HCT116 (cell line): ENCODE measurements around the gene VEGFD. TPM values are rescaled to one million over a fixed set of nuclear protein-coding genes. Genes with fewer than 3 reads are reported as not detected.

Experiments
- ATAC-seq: fragments of 200-7000 bp; cut with Tn5 transposase; 2 replicates; pipeline ENCODE4 v1.9.1; 2020; ENCODE audit warnings: mild to moderate bottlenecking, moderate library complexity
- BruUV-seq: library from RNA; stranded (reverse); fragments of 400-500 nt; replicated peaks from 2 replicates; lab custom pipeline; 2021; lab: Mats Ljungman, UMichigan
- CTCF ChIA-PET: fragments of 300-600 bp; sonication (Branson Sonifier 250); formaldehyde crosslinking; loops from one replicate; lab custom pipeline; 2021; ENCODE audit warnings: antibody characterized with exemption; lab: Charles Lee
- POLR2A ChIA-PET: fragments of 300-600, 350-600 bp; sonication (Branson Sonifier 250); formaldehyde crosslinking; loops from one replicate; lab custom pipeline; 2021; ENCODE audit warnings: antibody characterized with exemption; lab: Charles Lee
- RAD21 ChIA-PET, 2 experiments: fragments of 300-600 bp; sonication (Branson Sonifier 250); formaldehyde crosslinking; loops; one replicate each; lab custom pipeline; 2023; ENCODE audit warnings: low total read pairs in 2 of 2; ENCODE audit not compliant: uncharacterized antibody in 2 of 2, unreplicated experiment in 2 of 2, low non-redundant PET in 1 of 2; lab: Charles Lee
- DNase-seq: peaks from one replicate; pipeline ENCODE4 v3.0.0-alpha.2; 2010; ENCODE audit warnings: low read depth, low spot score
- H2AFZ ChIP-seq: fragments of 200-600 bp; shearing (Covaris generic), sonication (generic); 2 replicates; pipeline ENCODE4 v1.6.1; 2017; ENCODE audit warnings: low read depth, mixed run types, mixed read lengths, antibody characterized with exemption, low read length; ENCODE audit not compliant: poor library complexity, severe bottlenecking
- H3K27ac ChIP-seq: 2 replicates; pipeline ENCODE4 v1.5.1; 2012; ENCODE audit warnings: low read depth, low read length
- H3K27me3 ChIP-seq: fragments of 200-600 bp; sonication (generic); 2 replicates; pipeline ENCODE4 v1.6.1; 2016; ENCODE audit warnings: mixed run types, low read length, mixed read lengths; ENCODE audit not compliant: insufficient read depth
- H3K36me3 ChIP-seq, 2 experiments: fragments of 200-500 bp in 1 of 2; fragments of 200-600 bp in 1 of 2; sonication (Bioruptor generic) in 1 of 2; sonication (generic) in 1 of 2; 2 replicates each; pipeline versions ENCODE4 v1.5.1 to v1.6.1; 2014 to 2016; ENCODE audit warnings: low read length in 2 of 2, inconsistent platforms in 1 of 2, mixed read lengths in 1 of 2, mixed run types in 1 of 2; ENCODE audit not compliant: insufficient read depth in 2 of 2, control insufficient read depth in 1 of 2
- H3K4me1 ChIP-seq, 2 experiments: fragments of 200-600 bp in 1 of 2; sonication (generic) in 1 of 2; 2 replicates each; pipeline versions ENCODE4 v1.5.1 to v1.6.1; 2012 to 2017; ENCODE audit warnings: low read length in 2 of 2, inconsistent platforms in 1 of 2, mild to moderate bottlenecking in 1 of 2, mixed read lengths in 1 of 2, mixed run types in 1 of 2, moderate library complexity in 1 of 2; ENCODE audit not compliant: insufficient read depth in 2 of 2, control insufficient read depth in 1 of 2
- H3K4me2 ChIP-seq: fragments of 200-600 bp; sonication (generic); 2 replicates; pipeline ENCODE4 v1.6.1; 2017; ENCODE audit warnings: mixed run types, low read length, mixed read lengths
- H3K4me3 ChIP-seq, 2 experiments: fragments of 200-600 bp in 1 of 2; sonication (generic) in 1 of 2; replicated peaks in 1 of 2; 2 replicates each; pipeline ENCODE4 v1.5.1; 2011 to 2016; ENCODE audit warnings: low read length in 2 of 2, control low read depth in 1 of 2, low read depth in 1 of 2, mild to moderate bottlenecking in 1 of 2, mixed read lengths in 1 of 2, mixed run types in 1 of 2
- H3K79me2 ChIP-seq: fragments of 200-600 bp; sonication (generic); 2 replicates; pipeline ENCODE4 v1.6.1; 2017; ENCODE audit warnings: mild to moderate bottlenecking, mixed run types, low read length, moderate library complexity, mixed read lengths; ENCODE audit not compliant: insufficient read depth
- H3K9ac ChIP-seq: fragments of 200-600 bp; sonication (generic); 2 replicates; pipeline ENCODE4 v1.6.1; 2016; ENCODE audit warnings: low read length, mixed read lengths
- H3K9me2 ChIP-seq: fragments of 200-600 bp; sonication (generic), shearing (Covaris generic); 2 replicates; pipeline ENCODE4 v1.6.1; 2017; ENCODE audit warnings: mixed run types, mild to moderate bottlenecking, moderate library complexity; ENCODE audit not compliant: insufficient read depth
- H3K9me3 ChIP-seq, 2 experiments: fragments of 200-500 bp in 1 of 2; fragments of 200-600 bp in 1 of 2; sonication (Bioruptor generic) in 1 of 2; sonication (generic) in 1 of 2; 2 replicates each; pipeline ENCODE4 v1.6.1; 2014 to 2017; ENCODE audit warnings: low read length in 2 of 2, mixed read lengths in 2 of 2, inconsistent platforms in 1 of 2, low read depth in 1 of 2, mild to moderate bottlenecking in 1 of 2, mixed run types in 1 of 2, moderate library complexity in 1 of 2; ENCODE audit not compliant: control insufficient read depth in 1 of 2, insufficient read depth in 1 of 2
- H4K20me1 ChIP-seq: fragments of 200-600 bp; sonication (generic), shearing (Covaris generic); 2 replicates; pipeline ENCODE4 v1.6.1; 2017; ENCODE audit warnings: mixed run types, mild to moderate bottlenecking, moderate library complexity; ENCODE audit not compliant: insufficient read depth
- ATF3 ChIP-seq: IDR thresholded peaks from 2 replicates; pipeline ENCODE4 v1.6.1; 2012
- CEBPB ChIP-seq: IDR thresholded peaks from 2 replicates; pipeline ENCODE4 v1.6.1; 2012; ENCODE audit warnings: low read depth
- CTCF ChIP-seq, 3 experiments: fragments of 200-600 bp in 1 of 3; sonication (generic) in 1 of 3; IDR thresholded peaks in 2 of 3; conservative IDR thresholded peaks in 1 of 3; 2 replicates each; pipeline ENCODE4 v1.5.1; 2012 to 2017; ENCODE audit warnings: low read depth in 2 of 3, low read length in 2 of 3, antibody characterized with exemption in 1 of 3, borderline replicate concordance in 1 of 3, control low read depth in 1 of 3, mild to moderate bottlenecking in 1 of 3, mixed read lengths in 1 of 3, mixed run types in 1 of 3, moderate library complexity in 1 of 3; ENCODE audit not compliant: insufficient read depth in 1 of 3
- ELF1 ChIP-seq: IDR thresholded peaks from 2 replicates; pipeline ENCODE4 v1.6.1; 2012; ENCODE audit warnings: low read depth, borderline replicate concordance
- EZH2 ChIP-seq: fragments of 200-600 bp; sonication (generic); IDR thresholded peaks from 2 replicates; pipeline ENCODE4 v1.6.1; 2017; ENCODE audit warnings: antibody characterized with exemption, mixed run types
- EZH2phosphoT487 ChIP-seq: fragments of 200-600 bp; IDR thresholded peaks from 2 replicates; pipeline ENCODE4 v1.6.1; 2018; ENCODE audit warnings: antibody characterized with exemption, borderline replicate concordance
- FOSL1 ChIP-seq: IDR thresholded peaks from 2 replicates; pipeline ENCODE4 v1.6.1; 2012; ENCODE audit warnings: low read depth
- JUND ChIP-seq: IDR thresholded peaks from 2 replicates; pipeline ENCODE4 v1.6.1; 2012
- MAX ChIP-seq: IDR thresholded peaks from 2 replicates; pipeline ENCODE4 v1.6.1; 2012
- POLR2A ChIP-seq: IDR thresholded peaks from 2 replicates; pipeline ENCODE4 v1.7.0; 2011; ENCODE audit warnings: borderline replicate concordance; ENCODE audit not compliant: insufficient read depth, insufficient read length; ENCODE audit errors: extremely low read depth
- RAD21 ChIP-seq: IDR thresholded peaks from 2 replicates; pipeline ENCODE4 v1.6.1; 2012; ENCODE audit warnings: low read depth, mild to moderate bottlenecking
- SIN3A ChIP-seq: IDR thresholded peaks from 2 replicates; pipeline ENCODE4 v1.6.1; 2012; ENCODE audit warnings: low read depth
- SRF ChIP-seq: IDR thresholded peaks from 2 replicates; pipeline ENCODE4 v1.6.1; 2012; ENCODE audit warnings: low read depth
- YY1 ChIP-seq: IDR thresholded peaks from 2 replicates; pipeline ENCODE4 v1.6.1; 2011; ENCODE audit warnings: low read length, low read depth, moderate library complexity, mild to moderate bottlenecking; ENCODE audit not compliant: insufficient replicate concordance; ENCODE audit errors: extremely low read depth
- ZBTB33 ChIP-seq: IDR thresholded peaks from 2 replicates; pipeline ENCODE4 v1.6.1; 2011; ENCODE audit warnings: mild to moderate bottlenecking, low read length, moderate library complexity; ENCODE audit not compliant: insufficient replicate concordance; ENCODE audit errors: extremely low read depth
- ZNF274 ChIP-seq: fragments of 200-500 bp; sonication (Bioruptor generic); IDR thresholded peaks from 2 replicates; pipeline ENCODE4 v1.6.1; 2014; ENCODE audit warnings: mild to moderate bottlenecking, low read depth, low read length, inconsistent platforms
- intact Hi-C: fragments of 100-400 bp; cut with micrococcal nuclease; formaldehyde crosslinking; loops from 2 replicates; pipeline ENCODE4 v1.10.0; 2022
- total RNA-seq: library from RNA; stranded (reverse); gene quantifications from one replicate; pipeline ENCODE4 v1.2.1, GENCODE V29; 2021; ENCODE audit not compliant: unreplicated experiment

Gene VEGFD
- total RNA-seq, 1 experiment from 2014 or later: 0.37 TPM

GRCh38 chrX:15322472-15322871 is 61.7 kb downstream of the VEGFD start:
- no TSS peak for BruUV-seq
- no peaks in the 10 kb centered on the region for H3K9me3 ChIP-seq
- H3K36me3 ChIP-seq: no peaks in the 10 kb centered on the region; a peak in 1 of 4 replicates
- POLR2A ChIA-PET: no interaction called here
- H3K27me3 ChIP-seq: no peaks in the 10 kb centered on the region
- RAD21 ChIA-PET: no interaction called here
- no peaks in the 10 kb centered on the region for H3K79me2 ChIP-seq
- H3K4me2 ChIP-seq: no peak overlapping the region
- no peaks in the 10 kb centered on the region for H4K20me1 ChIP-seq
- no peak overlapping the region for H2AFZ ChIP-seq
- intact Hi-C loops: no loop called here
- no peaks in the 10 kb centered on the region for H3K9me2 ChIP-seq
- DNase-seq: no peak
- H3K4me1 ChIP-seq: no peaks in the 10 kb centered on the region
- H3K9ac ChIP-seq: no peak overlapping the region
- ATAC-seq: no peak
- no peak overlapping the region for H3K4me3 ChIP-seq
- CTCF ChIA-PET: no interaction called here
- H3K27ac ChIP-seq: no peak overlapping the region
- TF ChIP-seq CTCF (IDR thresholded peaks at IDR 0.05 in 2 of 3, conservative IDR thresholded peaks at IDR 0.05 in 1 of 3; ENCODE audit: borderline replicate concordance in 1 of 3, insufficient read depth in 1 of 3, low read depth in 2 of 3, low read length in 2 of 3) (no peak), SIN3A (no peak), RAD21 (no peak), SRF (no peak), EZH2phosphoT487 (no peak), CEBPB (no peak), MAX (no peak), YY1 (no peak), ELF1 (no peak), FOSL1 (no peak), ZNF274 (no peak), ATF3 (no peak), POLR2A (no peak), ZBTB33 (no peak), EZH2 (no peak), JUND (no peak)
